Astrocyte of the spinal cord (primary cell): ENCODE results near the gene USP4.

Experiments
- DNase-seq: peaks from one replicate; pipeline ENCODE4 v3.0.0; 2011; ENCODE audit warnings: low read depth, low spot score
- H3K4me3 ChIP-seq: 2 replicates; pipeline ENCODE4 v1.5.1; 2011; ENCODE audit warnings: low read depth, mild to moderate bottlenecking, low read length, moderate library complexity
- in situ Hi-C: cut with HindIII; loops from 2 replicates; pipeline ENCODE4 v1.10.0; 2017; ENCODE audit warnings: low sequenced_read_pairs
- TF ChIP-seq, protein P1 (sequence below): IDR thresholded peaks from 2 replicates; pipeline ENCODE4 v1.5.1; 2012; ENCODE audit warnings: low read depth, mild to moderate bottlenecking, low read length, inconsistent platforms

USP4 gene

DNA sequence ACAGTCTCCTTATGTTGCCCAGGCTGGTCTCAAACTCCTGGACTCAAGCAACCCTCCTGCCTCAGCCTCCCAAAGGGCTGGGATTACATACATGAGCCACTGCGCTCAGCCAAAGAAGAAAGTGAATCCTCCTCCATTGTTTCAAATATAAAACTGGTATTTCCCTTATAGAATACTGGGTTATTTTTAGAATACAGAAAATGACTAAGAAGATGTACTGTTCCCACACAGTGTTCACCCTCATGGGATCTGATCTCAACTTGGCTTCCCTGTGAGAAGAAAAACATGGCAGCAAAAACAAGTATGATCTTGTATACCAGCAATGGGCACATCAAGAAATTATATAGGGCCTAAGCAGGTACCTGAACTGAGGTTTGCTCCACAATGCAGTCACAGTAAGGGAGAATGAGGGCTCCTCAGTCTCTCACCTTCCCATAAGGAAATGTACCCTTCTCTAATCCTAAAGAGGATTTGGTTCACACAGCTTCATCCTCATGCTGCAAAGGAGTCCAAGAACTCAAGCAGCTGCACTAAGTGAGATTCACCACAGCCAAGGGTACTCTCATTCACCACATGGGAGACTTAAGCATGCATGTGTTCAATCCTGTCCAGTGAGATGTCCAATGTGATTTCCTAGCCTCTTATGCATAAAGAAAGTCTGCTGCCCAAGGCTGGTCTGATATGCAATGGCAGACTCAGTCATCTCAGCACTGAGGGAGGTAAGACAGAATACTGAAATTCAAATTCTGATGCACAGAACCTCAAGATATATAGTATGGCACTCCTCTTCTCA, 25.8 kb downstream of the USP4 start:
- in situ Hi-C loops: no loop called here
- TF ChIP-seq, protein P1, sequence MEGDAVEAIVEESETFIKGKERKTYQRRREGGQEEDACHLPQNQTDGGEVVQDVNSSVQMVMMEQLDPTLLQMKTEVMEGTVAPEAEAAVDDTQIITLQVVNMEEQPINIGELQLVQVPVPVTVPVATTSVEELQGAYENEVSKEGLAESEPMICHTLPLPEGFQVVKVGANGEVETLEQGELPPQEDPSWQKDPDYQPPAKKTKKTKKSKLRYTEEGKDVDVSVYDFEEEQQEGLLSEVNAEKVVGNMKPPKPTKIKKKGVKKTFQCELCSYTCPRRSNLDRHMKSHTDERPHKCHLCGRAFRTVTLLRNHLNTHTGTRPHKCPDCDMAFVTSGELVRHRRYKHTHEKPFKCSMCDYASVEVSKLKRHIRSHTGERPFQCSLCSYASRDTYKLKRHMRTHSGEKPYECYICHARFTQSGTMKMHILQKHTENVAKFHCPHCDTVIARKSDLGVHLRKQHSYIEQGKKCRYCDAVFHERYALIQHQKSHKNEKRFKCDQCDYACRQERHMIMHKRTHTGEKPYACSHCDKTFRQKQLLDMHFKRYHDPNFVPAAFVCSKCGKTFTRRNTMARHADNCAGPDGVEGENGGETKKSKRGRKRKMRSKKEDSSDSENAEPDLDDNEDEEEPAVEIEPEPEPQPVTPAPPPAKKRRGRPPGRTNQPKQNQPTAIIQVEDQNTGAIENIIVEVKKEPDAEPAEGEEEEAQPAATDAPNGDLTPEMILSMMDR: no peak
- H3K4me3 ChIP-seq: no peak overlapping the region
- DNase-seq: peak; percentile 62

DNA sequence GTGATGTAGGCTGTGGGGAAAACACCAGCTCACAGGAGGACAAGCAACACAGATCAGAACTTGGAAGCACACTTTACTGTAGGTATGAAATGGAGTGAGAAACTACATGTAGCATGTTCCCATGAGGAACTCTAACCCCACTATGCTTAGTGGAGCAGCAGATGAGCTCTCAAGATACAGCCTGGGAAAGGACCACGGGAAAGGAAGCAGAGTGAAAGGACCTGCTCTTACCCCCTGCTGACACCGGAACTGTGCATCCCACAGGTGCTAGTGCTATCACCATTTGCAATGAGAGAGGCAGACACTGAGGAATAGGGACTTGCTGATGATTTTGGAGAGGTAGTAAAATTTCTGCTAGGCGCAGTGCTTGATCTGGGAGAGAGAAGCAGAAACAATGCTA, 28.6 kb downstream of the USP4 start:
- no peak for DNase-seq
- no peak overlapping the region for H3K4me3 ChIP-seq
- in situ Hi-C loops: no loop called here
- TF ChIP-seq, protein P1: no peak

DNA sequence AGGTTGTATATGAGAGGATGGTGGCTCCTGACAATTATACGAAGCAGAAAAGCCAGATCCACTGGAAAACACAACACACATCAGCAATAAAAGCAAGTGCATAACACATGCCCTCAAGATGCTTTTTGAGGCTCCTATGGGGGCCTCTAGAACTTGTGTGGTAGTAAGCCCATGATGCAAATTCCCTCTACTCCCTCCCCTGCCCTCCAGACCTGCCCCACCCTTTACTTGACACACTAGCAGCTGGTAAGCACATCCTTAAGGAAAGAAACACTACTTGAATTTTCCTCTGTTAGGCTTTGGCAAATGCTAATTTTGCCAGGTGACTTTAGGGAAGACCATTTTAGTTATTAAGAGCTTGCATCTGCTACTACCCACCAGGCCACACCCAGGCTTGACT, 29.2 kb downstream of the USP4 start:
- in situ Hi-C loops: no loop called here
- no peak for DNase-seq
- H3K4me3 ChIP-seq: no peak overlapping the region
- TF ChIP-seq, protein P1: no peak

DNA sequence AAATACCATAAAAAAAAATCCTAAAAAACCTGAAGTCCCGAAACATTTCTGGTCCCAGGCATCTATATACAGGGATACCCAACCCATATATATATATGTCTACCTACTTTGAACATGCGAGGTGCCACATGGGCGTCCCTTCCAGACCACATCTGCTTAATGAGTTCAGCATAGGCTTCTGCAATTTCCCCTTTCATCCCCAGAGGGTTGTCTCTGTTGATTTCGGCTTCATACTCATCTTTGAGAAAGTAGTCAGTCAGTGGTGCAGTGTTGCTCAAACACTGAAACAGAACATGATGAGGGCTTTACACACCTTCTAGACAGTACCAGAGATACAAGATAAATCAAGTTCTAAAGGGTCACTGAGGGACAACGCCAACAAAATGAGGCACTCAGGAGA, 34.2 kb downstream of the USP4 start:
- in situ Hi-C loops: no loop called here
- TF ChIP-seq, protein P1: no peak
- DNase-seq: no peak
- H3K4me3 ChIP-seq: no peak overlapping the region

DNA sequence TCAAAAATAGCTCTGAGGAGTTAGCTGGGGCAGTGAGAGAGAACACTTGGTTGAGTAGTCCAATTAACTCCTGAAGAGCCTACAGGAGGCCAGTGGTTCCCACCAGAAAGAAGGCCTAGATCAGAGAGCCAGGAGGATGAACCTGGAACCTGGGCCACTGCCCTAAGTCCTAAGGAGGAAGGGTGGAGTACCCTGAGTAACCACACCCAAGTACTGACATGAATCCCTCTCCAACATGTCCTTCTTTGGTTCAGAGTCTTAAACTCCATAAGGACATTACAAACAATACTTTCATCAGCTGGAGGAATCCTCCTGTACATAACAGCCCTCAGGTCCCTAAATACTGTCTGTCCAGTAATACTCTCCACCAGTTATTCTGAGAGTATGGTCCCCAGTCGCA, 37.2 kb downstream of the USP4 start:
- no peak overlapping the region for H3K4me3 ChIP-seq
- in situ Hi-C loops: no loop called here
- TF ChIP-seq, protein P1: no peak
- DNase-seq: no peak

DNA sequence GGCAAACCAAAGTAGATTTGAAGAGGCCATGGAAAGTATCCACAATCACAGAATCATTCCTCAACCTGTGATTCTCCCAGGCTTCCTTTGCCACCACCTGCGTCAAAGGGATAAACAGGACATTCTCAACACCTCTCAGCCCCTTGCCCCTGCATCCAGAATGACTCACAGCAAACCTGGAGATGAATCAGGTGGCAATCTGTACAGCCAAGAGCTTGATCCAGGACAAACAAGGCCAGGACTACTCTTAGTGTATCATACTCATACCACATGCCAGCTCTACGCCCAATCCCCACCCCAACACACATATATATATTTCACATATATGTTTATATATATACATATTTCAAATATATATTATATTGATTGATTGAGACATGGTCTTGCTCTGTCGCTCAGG, 39.3 kb downstream of the USP4 start:
- in situ Hi-C loops: no loop called here
- TF ChIP-seq, protein P1: no peak
- H3K4me3 ChIP-seq: no peak overlapping the region
- no peak for DNase-seq
